Myocyte (in vitro differentiated cells): ENCODE data around the gene PFKP. TPM values are rescaled to one million over a fixed set of nuclear protein-coding genes. Genes with fewer than 3 reads are reported as not detected.

Experiments used
- DNase-seq: peaks from one replicate; pipeline ENCODE4 v3.0.0-alpha.2; 2012; ENCODE audit warnings: low read depth
- polyA plus RNA-seq: library from polyadenylated mRNA; unstranded; fragments of >200 nt; gene quantifications from one replicate; pipeline ENCODE4 v1.2.1, GENCODE V29; 2012; ENCODE audit warnings: missing spikeins
- total RNA-seq: library from RNA; depleted of rRNA; stranded (reverse); fragments of >200 nt; gene quantifications from 2 replicates; pipeline ENCODE4 v1.2.3, GENCODE V29; 2014

Gene PFKP
- total RNA-seq = 20.2 and 26.2 TPM in 2 replicates
- 82.5 TPM for polyA plus RNA-seq

DNA sequence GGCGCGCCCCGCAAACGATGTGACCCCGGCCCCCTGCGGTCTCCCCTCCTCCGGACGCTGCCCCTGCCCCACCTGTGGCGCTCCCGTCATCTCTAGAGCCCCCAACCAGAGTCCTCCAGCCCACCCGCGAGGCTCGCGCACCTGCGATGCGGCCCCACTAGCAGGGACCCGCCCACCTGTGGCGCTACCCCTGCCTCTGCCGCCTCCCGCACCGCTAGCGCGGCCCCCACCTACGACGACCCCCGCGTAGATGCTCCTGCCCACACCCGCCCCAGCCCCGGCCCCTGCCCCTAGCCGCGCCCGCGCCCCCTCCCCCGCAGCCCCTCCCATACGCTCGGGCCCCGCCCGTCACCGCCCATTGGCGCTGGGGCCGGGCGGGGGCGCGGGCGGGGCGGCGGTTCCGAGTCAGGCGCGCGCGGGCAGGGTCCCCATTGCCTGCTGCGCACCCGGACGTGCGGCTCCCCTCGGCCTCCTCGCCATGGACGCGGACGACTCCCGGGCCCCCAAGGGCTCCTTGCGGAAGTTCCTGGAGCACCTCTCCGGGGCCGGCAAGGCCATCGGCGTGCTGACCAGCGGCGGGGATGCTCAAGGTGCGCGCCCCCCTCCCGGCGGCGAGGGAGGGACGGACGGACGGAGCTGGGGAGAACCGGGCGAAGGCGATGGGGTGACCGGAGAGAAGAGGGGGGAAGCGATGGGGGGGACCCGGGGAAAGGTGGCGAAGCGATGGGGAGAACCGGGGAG lies at the start of gene PFKP:
PFKP (plus strand) TSS at position 431 of the 741 bp plus-strand sequence; CDS start at position 479, 48 bp downstream.
- DNase-seq = no peak

DNA sequence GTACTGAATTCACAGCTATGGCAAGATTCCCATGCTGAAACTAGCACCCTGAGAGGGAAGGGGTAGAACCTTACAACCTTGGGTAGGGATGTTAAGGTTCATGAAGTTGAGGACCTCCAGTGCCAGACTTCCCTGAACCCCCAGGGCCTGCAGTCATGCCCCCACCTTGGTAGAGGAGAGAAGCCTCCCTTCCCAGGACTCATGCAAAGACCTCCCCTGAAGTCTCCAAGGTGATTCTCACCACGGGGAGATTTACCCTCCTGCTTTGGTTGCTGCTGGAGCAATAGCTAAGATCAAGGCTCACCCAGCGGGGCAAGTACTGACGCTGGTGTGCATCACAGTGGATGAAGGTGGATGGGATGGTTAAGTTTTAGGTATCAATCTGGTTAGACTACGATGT lies 49.1 kb upstream of the PFKP start:
- no peak for DNase-seq

DNA sequence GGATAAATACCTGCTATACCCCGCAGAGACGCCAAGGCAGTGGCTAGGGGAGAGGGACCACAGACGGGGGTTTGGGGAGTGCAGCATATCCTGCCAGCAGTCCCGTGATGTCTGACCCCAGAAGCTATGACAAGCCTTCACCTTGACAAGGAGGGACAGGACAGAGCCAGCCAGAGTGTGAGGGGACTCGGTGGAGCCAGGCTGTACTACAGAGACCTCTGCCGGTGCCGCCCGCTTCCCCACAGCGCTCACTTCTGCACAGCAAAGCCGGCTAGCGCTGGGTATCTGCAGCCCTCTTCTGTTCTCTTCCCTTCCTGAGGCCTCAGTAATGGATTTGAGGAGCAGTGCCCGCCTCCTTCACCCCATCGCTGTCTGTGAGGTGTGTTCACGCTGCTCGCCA lies 47.0 kb upstream of the PFKP start:
- no peak for DNase-seq

DNA sequence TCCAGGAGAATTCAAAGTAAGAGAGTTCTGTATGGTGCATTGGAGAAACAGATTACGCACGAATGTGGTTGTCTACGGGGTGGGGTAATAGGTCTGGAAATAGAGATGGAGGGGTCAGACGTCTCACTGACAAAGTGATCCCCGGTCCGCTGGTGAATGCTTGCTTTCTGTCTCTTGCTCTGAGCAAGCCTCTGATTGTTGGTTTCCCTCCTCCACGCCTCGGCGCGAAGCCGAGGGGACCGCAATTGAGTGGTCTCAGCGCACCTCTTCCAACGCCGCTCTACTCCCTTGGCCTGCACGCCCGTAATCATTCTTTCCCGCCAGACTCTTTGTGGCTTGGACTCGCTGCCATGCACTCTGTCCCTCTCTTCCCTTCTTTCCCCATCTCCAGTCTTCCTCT lies 46.5 kb upstream of the PFKP start:
- no peak for DNase-seq

DNA sequence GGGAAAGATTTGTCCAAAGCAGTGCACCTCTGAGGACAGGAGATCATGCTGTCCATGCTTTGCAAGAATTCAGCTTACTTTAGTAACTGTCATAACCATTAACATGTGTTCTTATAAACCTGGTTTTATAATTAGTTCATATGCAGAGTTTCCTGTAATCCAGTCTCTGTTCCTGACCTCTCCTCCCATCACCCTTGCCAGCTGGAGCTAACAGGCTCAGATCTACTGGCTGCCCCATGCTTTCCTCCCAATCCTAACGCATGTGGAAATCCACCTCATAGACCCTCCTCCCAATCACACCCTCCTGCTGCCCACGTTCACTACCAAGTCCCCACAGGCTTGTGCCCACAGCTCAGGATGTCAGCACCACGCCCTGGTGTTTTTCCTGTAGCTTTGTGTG lies 45.3 kb upstream of the PFKP start:
- DNase-seq = no peak

DNA sequence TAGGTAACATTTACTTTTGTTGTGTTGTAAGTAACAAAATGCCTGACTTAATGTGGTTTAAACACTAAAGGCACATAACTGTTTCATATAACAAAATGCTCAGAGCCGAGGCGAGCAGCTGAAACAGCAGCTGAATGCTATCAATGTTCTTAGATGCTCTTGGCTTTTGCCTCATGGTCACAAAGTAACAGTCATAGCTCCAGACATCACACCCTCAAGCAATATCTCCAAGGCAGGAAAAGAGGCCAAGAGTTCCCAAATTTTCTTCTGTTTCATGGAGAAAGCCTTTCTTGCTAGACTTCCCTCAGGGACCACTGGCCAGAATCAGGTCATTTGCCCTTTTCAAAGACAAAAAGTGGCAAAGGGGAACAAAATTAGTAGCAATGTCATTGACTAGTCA lies 43.5 kb upstream of the PFKP start:
- no peak for DNase-seq

DNA sequence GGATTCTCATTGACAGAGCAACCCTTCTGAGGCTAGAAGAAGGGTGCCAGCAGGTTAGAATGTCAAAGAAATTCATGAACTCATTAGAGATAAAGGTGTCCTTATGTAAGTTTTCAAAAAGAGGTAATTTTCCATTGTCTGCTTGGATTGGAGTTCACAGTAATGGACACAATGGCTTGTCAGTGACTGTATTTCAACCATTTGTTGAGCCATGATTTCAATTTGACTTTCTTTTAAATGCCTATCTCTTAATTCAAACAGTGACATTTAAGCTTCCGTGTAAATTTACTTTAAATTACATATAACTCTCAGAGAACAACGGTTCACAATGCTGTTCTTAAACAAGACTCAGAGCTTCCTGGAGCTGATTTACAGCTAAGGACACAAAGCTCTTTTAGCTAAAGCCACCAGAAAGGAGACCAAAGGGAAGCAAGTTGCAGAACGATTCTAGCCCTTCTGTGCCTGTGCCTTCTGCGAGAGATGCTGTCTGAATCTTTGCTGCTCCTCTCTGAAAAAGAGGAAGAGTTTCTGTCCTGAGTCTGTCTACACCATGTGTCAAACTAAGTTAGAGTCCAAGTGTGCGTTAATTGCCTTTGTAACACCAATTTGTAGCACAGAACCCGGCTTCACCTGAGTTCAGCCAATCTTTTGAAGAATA lies 42.2 kb upstream of the PFKP start:
- DNase-seq = no peak

DNA sequence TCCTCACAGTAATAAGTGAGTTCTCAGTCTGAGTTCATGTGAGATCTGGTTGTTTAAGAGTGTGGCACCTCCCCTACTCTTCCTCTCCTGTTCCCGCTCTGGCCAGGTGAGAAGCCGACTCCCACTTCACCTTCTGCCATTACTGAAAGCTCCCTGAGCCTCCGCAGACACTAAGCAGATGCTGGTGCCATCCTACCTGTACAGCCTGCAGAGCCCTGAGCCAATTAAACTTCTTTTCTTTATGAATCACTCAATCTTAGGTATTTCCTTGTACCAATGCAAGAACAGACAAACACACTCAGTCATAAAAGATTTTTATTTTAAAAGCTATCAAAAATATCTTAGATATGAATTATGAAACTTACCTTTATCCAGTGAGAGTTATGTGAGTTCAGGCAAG lies 39.5 kb upstream of the PFKP start:
- no peak for DNase-seq

DNA sequence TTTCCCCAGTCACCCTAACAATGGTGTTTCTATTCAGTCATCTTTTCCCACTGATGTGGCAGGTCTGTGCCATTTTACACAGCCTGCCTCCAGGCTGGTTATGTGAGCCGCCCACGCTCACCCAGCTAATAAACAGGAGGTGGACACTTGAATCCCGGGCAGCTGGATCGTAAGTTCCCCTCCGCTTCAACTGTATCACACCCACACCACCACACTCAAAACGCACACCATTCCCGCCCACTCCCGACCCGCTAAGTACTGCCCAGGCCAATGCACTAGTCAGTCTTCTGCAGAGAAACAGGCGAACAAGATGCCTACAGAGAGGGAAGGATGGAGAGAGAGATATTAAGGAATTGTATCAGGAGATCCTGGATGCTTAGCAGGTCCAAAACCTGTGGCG lies 38.9 kb upstream of the PFKP start:
- DNase-seq = no peak

DNA sequence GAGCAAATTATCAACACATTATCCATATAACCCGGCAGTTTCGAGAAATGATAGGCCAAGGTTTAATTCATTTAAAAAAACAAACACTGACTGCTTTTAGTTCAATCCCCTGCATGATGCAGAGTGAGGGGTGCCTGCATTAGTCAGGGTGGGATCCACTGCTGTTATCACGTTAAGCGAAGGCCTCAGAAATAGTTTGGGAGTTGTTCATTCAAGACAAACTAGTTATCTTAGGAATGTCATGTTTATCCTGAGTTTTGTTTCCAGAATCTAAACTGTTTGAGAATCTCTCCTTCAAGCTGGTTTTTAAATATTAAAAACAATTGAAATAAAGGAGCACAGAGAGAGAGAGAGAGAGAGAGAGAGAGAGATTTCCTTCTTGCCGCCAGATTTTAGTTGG lies 36.6 kb upstream of the PFKP start:
- DNase-seq = no peak

DNA sequence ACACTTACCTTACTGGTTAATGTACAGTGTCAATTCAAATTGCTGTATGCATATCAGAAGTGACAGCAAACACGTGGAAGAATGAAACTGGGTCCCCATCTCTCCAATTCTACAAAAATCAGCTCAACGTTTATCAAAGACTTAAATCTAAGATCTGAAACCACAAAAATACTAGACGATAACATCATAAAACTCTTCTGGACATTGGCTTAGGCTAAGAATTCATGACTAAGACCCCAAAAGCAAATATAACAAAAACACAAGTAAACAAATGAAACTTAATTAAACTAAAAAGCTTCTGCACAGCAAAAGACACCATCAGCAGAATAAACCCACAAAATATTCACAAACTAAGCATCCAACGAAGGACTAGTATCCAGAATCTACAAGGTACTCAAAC lies 35.9 kb upstream of the PFKP start:
- DNase-seq = no peak

DNA sequence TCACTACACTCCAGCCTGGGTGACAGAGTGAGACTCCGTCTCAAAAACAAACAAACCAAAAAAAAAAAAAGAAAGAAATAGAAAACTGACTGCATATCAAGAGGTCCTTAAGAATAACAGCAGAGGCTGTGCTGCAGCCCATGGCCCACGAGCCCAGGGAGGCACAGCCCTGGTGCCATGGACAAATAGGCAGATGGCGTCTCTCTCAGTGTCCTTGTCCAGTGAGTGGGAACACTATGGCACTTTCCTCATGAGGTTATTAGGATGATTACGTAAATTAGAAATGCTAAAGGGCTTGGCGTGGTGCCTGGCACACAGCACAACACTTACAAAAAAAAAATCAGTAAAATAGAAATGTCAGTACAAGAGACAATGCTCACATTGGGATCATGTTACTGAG lies 33.4 kb upstream of the PFKP start:
- DNase-seq = no peak

DNA sequence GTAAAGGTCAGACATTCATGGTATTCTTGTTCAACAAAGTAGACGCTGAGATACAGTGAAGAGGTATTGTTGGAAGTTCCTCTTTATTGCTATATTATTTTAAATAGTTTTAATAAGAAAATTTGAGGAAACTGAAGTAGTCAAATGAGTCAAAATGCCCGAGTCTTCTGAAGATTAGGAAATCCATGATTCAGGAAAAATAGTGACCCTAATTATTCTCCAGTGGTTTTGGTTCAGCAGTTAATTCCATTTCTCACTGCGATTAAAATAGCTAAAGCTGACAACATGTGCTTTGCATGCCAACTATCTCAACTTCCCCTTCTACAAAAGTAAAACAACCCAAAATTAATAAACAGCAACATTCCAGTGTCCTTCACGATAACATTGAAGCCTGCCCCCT lies 32.7 kb upstream of the PFKP start:
- no peak for DNase-seq

DNA sequence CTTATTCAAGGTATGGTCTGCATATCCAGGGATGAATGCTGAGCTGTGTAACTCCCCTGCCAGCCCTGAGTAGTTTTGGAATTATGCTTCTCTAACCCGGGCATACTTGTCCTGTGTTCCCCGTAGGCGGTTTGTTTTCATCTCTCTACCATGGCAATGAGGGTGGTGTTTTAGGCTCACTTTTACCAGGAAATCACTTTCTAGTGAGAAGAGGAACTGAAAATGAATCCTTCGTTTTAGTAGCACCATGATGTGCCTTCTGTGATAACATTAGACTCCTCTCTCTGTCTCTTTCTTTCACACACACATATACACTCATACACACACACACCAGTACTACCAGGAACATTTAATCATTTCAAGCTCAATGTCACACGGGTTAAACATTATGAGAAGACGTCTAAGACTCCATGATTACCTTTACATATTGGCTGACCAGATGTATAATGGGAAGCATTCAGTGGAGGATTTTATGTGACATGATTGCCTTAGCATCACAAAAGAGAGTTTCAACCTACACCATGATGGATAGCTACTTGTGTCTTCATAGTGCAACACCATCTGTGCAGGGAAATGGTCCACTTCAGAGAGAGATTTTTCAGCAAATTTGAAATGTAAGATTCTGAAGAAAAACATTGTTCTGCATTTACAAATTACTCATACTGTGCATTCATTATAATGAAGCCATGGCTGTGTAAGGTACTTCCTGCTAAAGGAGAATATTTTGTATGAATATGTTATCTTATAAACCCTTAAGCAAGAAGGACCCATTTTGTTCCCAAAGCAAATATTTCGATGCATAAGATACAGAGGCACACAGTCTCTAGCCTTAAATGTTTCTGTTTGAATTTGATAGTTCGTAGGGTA lies 31.0 kb upstream of the PFKP start:
- DNase-seq = no peak

DNA sequence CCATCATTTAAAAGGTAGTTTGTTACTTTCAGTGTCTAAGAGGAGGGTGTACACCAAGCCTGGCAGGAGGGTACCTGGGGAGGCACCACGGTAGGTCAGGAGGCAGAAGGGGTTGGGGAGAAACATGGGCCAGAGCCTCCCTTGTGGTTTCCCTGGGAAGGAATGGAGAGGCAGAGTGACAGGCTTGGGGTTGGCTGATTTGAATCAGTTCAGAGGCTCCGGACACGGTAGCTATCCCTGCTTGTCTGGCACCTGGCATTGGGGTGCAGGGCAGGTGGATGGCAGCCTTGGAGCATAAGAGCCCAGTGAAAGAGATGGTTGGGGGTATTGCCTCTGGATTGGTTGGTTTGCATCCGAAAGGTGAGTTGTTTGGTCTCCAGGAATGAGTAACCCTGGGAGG lies 30.2 kb upstream of the PFKP start:
- no peak for DNase-seq

DNA sequence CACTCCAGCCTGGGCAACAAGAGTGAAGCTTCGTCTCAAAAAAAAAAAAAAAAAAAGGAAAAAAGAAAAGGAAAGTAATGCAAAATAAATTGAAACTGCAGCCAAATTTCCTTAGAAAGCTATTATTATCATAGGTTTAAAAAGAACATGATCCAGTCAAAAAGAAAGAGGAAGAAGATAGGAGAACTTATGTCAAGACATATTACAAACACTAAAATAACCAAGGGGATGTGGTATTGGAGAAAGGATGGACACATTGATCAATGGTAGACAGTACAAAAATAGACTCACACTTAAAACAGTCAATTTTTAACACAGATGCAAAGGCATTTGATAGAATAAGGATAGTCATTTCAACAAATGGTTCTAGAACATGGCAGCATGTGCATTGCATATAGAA lies 27.3 kb upstream of the PFKP start:
- DNase-seq = no peak

DNA sequence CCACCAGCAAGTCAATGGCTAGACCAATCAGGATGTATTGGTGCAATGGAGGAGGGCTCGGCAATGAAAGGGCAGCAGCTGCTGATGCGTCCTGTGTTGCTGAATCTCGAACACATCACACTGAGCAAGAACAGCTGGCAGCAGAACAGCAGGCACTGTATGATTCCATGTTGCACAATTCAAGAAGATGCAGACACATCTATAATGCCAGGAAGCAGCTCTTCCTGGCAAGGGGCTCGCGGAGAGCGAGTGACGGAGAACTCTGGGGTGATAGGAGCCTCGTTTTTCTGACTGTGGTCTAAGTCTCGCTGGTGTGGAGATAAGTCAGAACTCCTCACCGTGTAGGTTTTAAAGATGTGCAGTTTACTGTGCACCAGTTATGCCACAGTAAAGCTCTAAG lies 24.8 kb upstream of the PFKP start:
- DNase-seq = no peak

DNA sequence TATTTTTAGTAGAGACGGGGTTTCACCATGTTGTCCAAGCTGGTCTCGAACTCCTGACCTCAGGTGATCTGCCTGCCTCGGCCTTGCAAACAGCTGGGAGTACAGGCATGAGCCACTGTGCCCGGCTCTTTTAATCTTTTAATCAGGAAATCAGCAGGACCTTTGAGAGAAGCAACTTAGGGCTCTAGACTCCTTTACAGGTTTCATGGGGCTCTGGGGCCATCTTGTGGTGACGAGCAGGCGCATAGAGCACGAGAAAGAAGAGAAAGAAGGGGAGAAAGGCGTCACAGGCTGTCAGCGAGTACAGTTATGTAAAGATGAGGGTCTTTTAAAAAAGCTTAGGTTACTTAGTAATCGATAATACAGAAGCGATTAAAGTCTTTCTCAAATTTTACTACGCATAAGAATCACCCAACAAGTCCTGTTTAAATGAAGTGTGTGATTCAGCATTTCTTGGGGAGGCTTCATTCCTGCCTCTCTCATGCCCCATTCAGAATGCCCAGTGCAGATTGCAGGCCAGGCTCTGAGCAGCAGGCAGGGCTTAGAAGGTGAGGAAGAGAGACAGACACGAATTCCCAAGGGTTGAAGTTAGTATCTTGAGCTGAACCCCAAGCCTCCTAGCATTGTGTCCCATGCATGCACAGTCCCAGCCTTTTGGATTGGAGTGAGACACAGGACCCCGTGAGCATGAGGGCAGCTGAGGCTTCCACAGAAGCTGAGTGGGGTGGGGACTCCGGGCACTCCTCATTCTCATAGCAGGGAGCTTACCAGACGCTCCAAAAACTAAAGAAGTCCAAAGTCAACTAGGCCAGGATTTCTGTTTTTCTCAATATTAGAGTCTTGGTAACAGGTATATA lies 23.6 kb upstream of the PFKP start:
- peak; percentile 79 for DNase-seq

DNA sequence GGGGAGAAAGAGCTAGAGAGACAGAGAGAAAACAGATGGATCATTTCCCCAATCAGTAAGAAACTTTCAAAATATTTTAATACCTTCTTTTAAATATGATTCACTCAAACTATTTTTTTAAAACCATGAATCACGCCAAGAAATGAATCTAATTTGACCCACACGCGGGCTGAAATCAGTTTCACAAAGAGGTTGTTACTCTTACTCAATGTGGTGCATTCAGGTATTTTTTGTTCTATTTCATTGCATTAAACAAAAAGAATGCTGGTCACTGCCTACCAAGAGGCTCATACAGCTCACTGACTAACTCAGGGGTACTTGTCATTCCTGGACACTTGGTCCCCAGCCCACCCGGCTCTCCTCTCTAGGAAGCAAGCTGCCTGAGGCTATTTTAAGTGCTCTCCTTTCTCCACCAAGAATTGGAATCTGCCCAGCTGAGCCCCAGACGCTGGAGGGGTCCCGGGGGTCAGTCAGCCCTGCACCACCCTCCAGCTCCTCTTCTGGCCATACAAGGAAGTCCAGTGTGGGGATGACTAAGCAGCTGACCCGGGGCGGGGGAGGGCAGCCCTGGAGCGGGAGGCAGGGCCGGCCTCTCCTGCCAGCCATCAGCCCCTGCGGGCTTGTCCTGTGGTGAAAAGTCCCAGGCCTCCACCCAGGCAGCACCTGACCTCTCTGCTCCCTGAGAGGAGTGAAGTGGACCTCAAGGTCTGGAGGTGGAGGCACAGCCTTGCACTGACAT lies 21.7 kb upstream of the PFKP start:
- peak; percentile 85 for DNase-seq

DNA sequence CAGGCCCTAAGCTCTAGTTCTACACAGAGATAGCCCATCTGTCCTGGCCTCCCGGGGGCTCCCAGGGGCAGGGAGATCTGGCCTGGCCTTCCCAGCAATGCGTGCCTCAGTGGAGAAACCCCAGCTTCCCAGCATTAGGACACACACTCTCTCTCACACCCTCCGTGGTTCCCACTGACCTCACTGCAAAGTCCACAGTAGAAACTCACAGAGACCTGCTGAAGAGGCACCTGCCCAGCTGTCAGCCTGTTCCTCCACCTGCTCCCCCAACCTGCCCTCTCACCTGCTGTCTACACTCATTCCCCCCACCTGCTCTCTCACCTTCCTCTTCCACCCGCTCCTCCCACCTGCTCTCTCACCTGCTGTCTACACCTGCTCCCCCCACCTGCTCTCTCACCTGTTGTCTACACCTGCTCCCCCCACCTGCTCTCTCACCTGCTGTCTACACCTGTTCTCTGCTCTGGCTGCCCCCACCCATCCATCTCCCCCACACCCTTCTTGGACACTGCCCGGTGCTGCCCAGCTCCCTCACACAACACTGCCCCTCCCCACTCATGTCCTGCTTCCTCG lies 21.1 kb upstream of the PFKP start:
- DNase-seq = no peak
